ENCODE measurements around the gene RTCA.

DNA sequence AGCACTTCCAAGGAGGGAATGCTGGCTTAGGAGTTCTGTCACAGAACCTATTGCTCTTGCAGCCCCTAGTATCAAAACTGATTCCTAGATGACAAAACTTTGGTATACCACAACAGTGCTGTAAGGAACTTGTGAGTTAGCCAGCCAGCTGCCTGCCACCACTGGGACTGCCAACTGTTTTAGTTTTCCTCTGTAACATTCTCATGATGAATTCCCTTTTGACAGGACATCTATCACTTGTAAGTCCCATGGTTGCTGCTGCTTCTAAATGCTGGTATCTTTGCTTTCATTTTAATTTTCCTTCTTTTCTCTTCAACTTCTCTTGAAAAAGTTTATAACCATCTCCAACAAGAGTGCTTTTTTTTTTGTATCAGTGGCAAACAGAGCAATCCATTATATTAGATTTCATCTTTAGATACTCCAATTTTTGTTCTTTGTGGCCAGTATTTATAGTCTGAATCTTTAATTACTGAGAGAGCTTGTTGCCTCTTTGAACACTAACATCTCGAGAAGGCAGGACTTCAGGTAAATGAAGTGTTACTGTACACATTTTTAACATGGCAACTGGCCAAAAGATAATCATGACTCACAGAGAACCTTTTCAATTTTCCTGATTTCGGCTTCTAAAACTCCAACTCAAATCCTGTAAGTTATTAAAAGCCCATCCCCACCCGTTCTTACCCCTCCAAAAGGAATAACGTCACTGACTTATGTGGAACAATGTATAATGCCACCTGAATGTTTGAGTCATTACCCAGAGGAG is 36.2 kb upstream of the RTCA start:
- TF ChIP-seq, protein P1, sequence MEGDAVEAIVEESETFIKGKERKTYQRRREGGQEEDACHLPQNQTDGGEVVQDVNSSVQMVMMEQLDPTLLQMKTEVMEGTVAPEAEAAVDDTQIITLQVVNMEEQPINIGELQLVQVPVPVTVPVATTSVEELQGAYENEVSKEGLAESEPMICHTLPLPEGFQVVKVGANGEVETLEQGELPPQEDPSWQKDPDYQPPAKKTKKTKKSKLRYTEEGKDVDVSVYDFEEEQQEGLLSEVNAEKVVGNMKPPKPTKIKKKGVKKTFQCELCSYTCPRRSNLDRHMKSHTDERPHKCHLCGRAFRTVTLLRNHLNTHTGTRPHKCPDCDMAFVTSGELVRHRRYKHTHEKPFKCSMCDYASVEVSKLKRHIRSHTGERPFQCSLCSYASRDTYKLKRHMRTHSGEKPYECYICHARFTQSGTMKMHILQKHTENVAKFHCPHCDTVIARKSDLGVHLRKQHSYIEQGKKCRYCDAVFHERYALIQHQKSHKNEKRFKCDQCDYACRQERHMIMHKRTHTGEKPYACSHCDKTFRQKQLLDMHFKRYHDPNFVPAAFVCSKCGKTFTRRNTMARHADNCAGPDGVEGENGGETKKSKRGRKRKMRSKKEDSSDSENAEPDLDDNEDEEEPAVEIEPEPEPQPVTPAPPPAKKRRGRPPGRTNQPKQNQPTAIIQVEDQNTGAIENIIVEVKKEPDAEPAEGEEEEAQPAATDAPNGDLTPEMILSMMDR (conservative IDR thresholded peaks at IDR 0.05; ENCODE audit: low read depth, low read length) = no peak
- no peak for TF ChIP-seq EZH2 (IDR thresholded peaks at IDR 0.05; ENCODE audit: low read length, unreplicated experiment)

Measured in PC-3 (cell line).